Measurements from ENCODE around the gene PYGO2. TPM values are rescaled to one million over a fixed set of nuclear protein-coding genes. Genes with fewer than 3 reads are reported as not detected.

PYGO2 gene
- total RNA-seq, 1 experiment from 2014 or later: 37.4 TPM

GRCh38 chr1:154974102-154974807 is 12.7 kb upstream of the PYGO2 start, which contains the start of gene CKS1B:
Gene CKS1B (plus strand): TSS chr1:154974681. CDS start chr1:154974746, 65 bp downstream.
- peak; percentile 62 for ATAC-seq
- TF ChIP-seq FOXJ3 (CRISPR knock-in tag; IDR thresholded peaks at IDR 0.05; ENCODE audit: borderline replicate concordance) (no peak), FOXK1 (CRISPR knock-in tag; IDR thresholded peaks at IDR 0.05) (peak; percentile 88), HMGA2 (CRISPR knock-in tag; IDR thresholded peaks at IDR 0.05) (no peak), ZNF121 (CRISPR knock-in tag; IDR thresholded peaks at IDR 0.05) (no peak), NR3C1 (CRISPR knock-in tag; conservative IDR thresholded peaks at IDR 0.05; ENCODE audit: low read depth) (no peak), GABPB1 (CRISPR knock-in tag; IDR thresholded peaks at IDR 0.05) (peak; percentile 72), ETV6 (CRISPR knock-in tag; IDR thresholded peaks at IDR 0.05) (peak; percentile 78), SOX15 (CRISPR knock-in tag; IDR thresholded peaks at IDR 0.05) (no peak), CBFB (CRISPR knock-in tag; IDR thresholded peaks at IDR 0.05; ENCODE audit: low read depth) (no peak), GRHL2 (CRISPR knock-in tag; IDR thresholded peaks at IDR 0.05; ENCODE audit: insufficient replicate concordance, severe bottlenecking) (no peak), CDX4 (CRISPR knock-in tag; IDR thresholded peaks at IDR 0.05; ENCODE audit: borderline replicate concordance) (no peak), ZBTB21 (CRISPR knock-in tag; IDR thresholded peaks at IDR 0.05; ENCODE audit: borderline replicate concordance) (no peak), ZSCAN18 (CRISPR knock-in tag; IDR thresholded peaks at IDR 0.05) (no peak), ELF4 (CRISPR knock-in tag; IDR thresholded peaks at IDR 0.05; ENCODE audit: low read depth) (no peak), JAZF1 (CRISPR knock-in tag; IDR thresholded peaks at IDR 0.05) (no peak), ATF6 (CRISPR knock-in tag; IDR thresholded peaks at IDR 0.05) (no peak), ZNF317 (CRISPR knock-in tag; IDR thresholded peaks at IDR 0.05; ENCODE audit: borderline replicate concordance, low read depth) (no peak), AFF4 (CRISPR knock-in tag; IDR thresholded peaks at IDR 0.05; ENCODE audit: borderline replicate concordance) (no peak), ARID4B (CRISPR knock-in tag; IDR thresholded peaks at IDR 0.05; ENCODE audit: borderline replicate concordance) (no peak), NR2C2 (CRISPR knock-in tag; IDR thresholded peaks at IDR 0.05) (peak; percentile 53; the same call in 1 of the 2 replicates), ATF3 (CRISPR knock-in tag; conservative IDR thresholded peaks at IDR 0.05) (no peak), NR1H2 (CRISPR knock-in tag; IDR thresholded peaks at IDR 0.05) (no peak), RORB (CRISPR knock-in tag; IDR thresholded peaks at IDR 0.05) (no peak), ZNF138 (CRISPR knock-in tag; conservative IDR thresholded peaks at IDR 0.05) (no peak)

More at GRCh38 chr1:154974102-154974807, 12.7 kb upstream of the PYGO2 start, which contains the start of gene CKS1B:
- H3K27ac Mint-ChIP-seq: no peak within 1 kb of the TSS
- peaks cover 14% of the 10 kb centered on the region for H3K36me3 Mint-ChIP-seq
- H3K4me3 Mint-ChIP-seq: no peak within 1 kb of the TSS
- ChIA-PET POLR2A (interaction anchor here (0.7 to 7.3 kb wide), 14 partner anchors 9 to 199 kb away, joined by 3 to 176 read pairs (median 6); partner anchors contain the start of genes FLAD1, KCNN3, KRTCAP2 and LENEP), CTCF (interaction anchor here (0.7 to 8.3 kb wide), 14 partner anchors 8 to 362 kb away, joined by 3 to 176 read pairs (median 12); partner anchors contain the start of genes EFNA4, FLAD1, LENEP and PBXIP1)
- DNase-seq (ENCODE audit: low spot score): peak; percentile 96
- H3K27me3 Mint-ChIP-seq (ENCODE audit: low read depth): no peaks in the 10 kb centered on the region
- peaks cover 28% of the 10 kb centered on the region for H3K4me1 Mint-ChIP-seq
- no peaks in the 10 kb centered on the region for H3K9me3 Mint-ChIP-seq

Data from WTC11 (cell line).